HG02870 (cell line): ENCODE data around the gene ARHGEF10L.

Source experiments
- ATAC-seq: cut with Tn5 transposase; IDR thresholded peaks from one replicate; pipeline ENCODE4 v1.9.1; 2021; ENCODE audit warnings: mild to moderate bottlenecking, moderate library complexity; ENCODE audit not compliant: unreplicated experiment

ARHGEF10L gene

GRCh38 chr1:17566892-17567291 lies 27.4 kb downstream of the ARHGEF10L start:
- no peak for ATAC-seq

- ATAC-seq = no peak
Observed at GRCh38 chr1:17567582-17567981, 28.1 kb downstream of the ARHGEF10L start.

GRCh38 chr1:17568014-17568900 lies 28.8 kb downstream of the ARHGEF10L start:
- no peak for ATAC-seq

GRCh38 chr1:17569200-17570139 lies 30.0 kb downstream of the ARHGEF10L start:
- no peak for ATAC-seq

GRCh38 chr1:17570228-17570627 lies 30.7 kb downstream of the ARHGEF10L start:
- no peak for ATAC-seq

GRCh38 chr1:17572264-17572985 lies 32.9 kb downstream of the ARHGEF10L start:
- ATAC-seq = no peak

- no peak for ATAC-seq
Observed at GRCh38 chr1:17573518-17574041, 34.1 kb downstream of the ARHGEF10L start.

- no peak for ATAC-seq
Observed at GRCh38 chr1:17574516-17574915, 35.0 kb downstream of the ARHGEF10L start.

- ATAC-seq = no peak
Observed at GRCh38 chr1:17575797-17576518, 36.5 kb downstream of the ARHGEF10L start.

- ATAC-seq = no peak
Observed at GRCh38 chr1:17576519-17576853, 37.0 kb downstream of the ARHGEF10L start.

GRCh38 chr1:17577907-17578297 lies 38.4 kb downstream of the ARHGEF10L start:
- ATAC-seq = no peak

- no peak for ATAC-seq
Observed at GRCh38 chr1:17579951-17580939, 40.7 kb downstream of the ARHGEF10L start.

- no peak for ATAC-seq
Observed at GRCh38 chr1:17581389-17582123, 42.1 kb downstream of the ARHGEF10L start.

- ATAC-seq = no peak
Observed at GRCh38 chr1:17582124-17582774, 42.8 kb downstream of the ARHGEF10L start.

- no peak for ATAC-seq
Observed at GRCh38 chr1:17584539-17584938, 45.0 kb downstream of the ARHGEF10L start.

- no peak for ATAC-seq
Observed at GRCh38 chr1:17585266-17585987, 45.9 kb downstream of the ARHGEF10L start.
